ENCODE measurements around the gene PDE2A.

The PDE2A gene

GRCh38 chr11:72617080-72617762 lies 57.0 kb downstream of the PDE2A start:
- H2BK5ac ChIP-seq (ENCODE audit: low read depth, low read length, poor library complexity): no peak overlapping the region
- no CpG with 5 or more reads among the region's 11 CpGs for WGBS (ENCODE audit: extremely low coverage, insufficient coverage, insufficient read length)
- no peak overlapping the region for H4K12ac ChIP-seq (ENCODE audit: low read depth, low read length)
- H3K9me3 ChIP-seq (ENCODE audit: insufficient read depth, low read depth, low read length): peaks cover 10% of the 10 kb centered on the region
- H4K8ac ChIP-seq (ENCODE audit: low read depth, low read length): no peak overlapping the region
- H3K36me3 ChIP-seq (ENCODE audit: control insufficient read depth in 1 of 2, insufficient read depth in 2 of 2, low read length in 2 of 2): no peaks in the 10 kb centered on the region
- H2BK120ac ChIP-seq (ENCODE audit: insufficient read depth, low read length, poor library complexity): no peak overlapping the region
- no peak overlapping the region for H3K4me3 ChIP-seq (ENCODE audit: low read depth, low read length)
- no peak overlapping the region for H2BK12ac ChIP-seq (ENCODE audit: low read length)
- no peaks in the 10 kb centered on the region for H3K79me2 ChIP-seq (ENCODE audit: control insufficient read depth, insufficient read depth, low read length, poor library complexity)
- no peaks in the 10 kb centered on the region for H3K4me1 ChIP-seq (ENCODE audit: control insufficient read depth in 1 of 2, insufficient read depth in 2 of 2, low read length in 2 of 2)
- H3K4me2 ChIP-seq (ENCODE audit: low read length): no peak overlapping the region
- no peaks in the 10 kb centered on the region for H3K27me3 ChIP-seq (ENCODE audit: insufficient read depth, low read length)
- H3K79me1 ChIP-seq (ENCODE audit: low read length): no peaks in the 10 kb centered on the region
- no peak overlapping the region for H3K18ac ChIP-seq (ENCODE audit: low read length)
- no peak overlapping the region for H4K91ac ChIP-seq (ENCODE audit: low read depth, low read length)
- H3K4ac ChIP-seq (ENCODE audit: low read depth, low read length): no peak overlapping the region
- no peak overlapping the region for H3K27ac ChIP-seq (ENCODE audit: low read depth, low read length)
- no peak overlapping the region for H3K23ac ChIP-seq (ENCODE audit: low read length)
- no peak overlapping the region for H3K9ac ChIP-seq (ENCODE audit: low read length)
- no peak for DNase-seq
- no peak overlapping the region for H3K14ac ChIP-seq (ENCODE audit: low read length)
- H2AFZ ChIP-seq (ENCODE audit: insufficient read depth, low read length, poor library complexity): no peak overlapping the region
- no peak overlapping the region for H2AK5ac ChIP-seq (ENCODE audit: low read length)

DNA sequence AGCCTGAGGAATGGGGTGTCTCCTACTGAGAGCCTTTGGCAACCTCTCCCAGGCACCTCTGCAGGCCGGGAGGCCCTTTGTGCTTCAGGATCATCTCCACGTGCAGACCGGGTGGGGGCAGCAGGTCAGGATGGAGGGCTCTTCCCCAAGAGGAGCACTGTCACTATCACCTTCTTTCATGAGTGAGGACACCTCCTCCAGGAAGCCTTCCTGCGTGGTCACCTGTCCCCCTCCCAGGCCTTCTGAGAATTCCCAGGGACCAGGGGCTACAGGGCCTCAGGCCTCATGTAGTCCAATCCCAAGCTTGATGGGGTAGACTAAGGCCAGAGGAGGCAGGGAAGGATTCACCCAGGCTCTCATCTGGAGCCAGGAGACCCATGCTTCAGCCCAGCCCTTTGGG lies 57.6 kb downstream of the PDE2A start:
- Histone ChIP-seq H2BK12ac (ENCODE audit: low read length) (no peak overlapping the region), H2BK5ac (ENCODE audit: low read depth, low read length, poor library complexity) (no peak overlapping the region), H3K4me2 (ENCODE audit: low read length) (no peak overlapping the region), H3K18ac (ENCODE audit: low read length) (no peak overlapping the region), H2BK120ac (ENCODE audit: insufficient read depth, low read length, poor library complexity) (no peak overlapping the region), H3K14ac (ENCODE audit: low read length) (no peak overlapping the region), H3K79me1 (ENCODE audit: low read length) (no peaks in the 10 kb centered on the region), H3K27ac (ENCODE audit: low read depth, low read length) (no peak overlapping the region), H3K9ac (ENCODE audit: low read length) (no peak overlapping the region), H4K8ac (ENCODE audit: low read depth, low read length) (no peak overlapping the region), H3K4me1 (ENCODE audit: control insufficient read depth in 1 of 2, insufficient read depth in 2 of 2, low read length in 2 of 2) (no peaks in the 10 kb centered on the region), H3K23ac (ENCODE audit: low read length) (no peak overlapping the region), H3K4ac (ENCODE audit: low read depth, low read length) (no peak overlapping the region), H2AK5ac (ENCODE audit: low read length) (no peak overlapping the region), H3K36me3 (ENCODE audit: control insufficient read depth in 1 of 2, insufficient read depth in 2 of 2, low read length in 2 of 2) (no peaks in the 10 kb centered on the region), H3K27me3 (ENCODE audit: insufficient read depth, low read length) (no peaks in the 10 kb centered on the region), H3K9me3 (ENCODE audit: insufficient read depth, low read depth, low read length) (peaks cover 10% of the 10 kb centered on the region), H2AFZ (ENCODE audit: insufficient read depth, low read length, poor library complexity) (no peak overlapping the region), H3K4me3 (ENCODE audit: low read depth, low read length) (no peak overlapping the region), H4K91ac (ENCODE audit: low read depth, low read length) (no peak overlapping the region), H3K79me2 (ENCODE audit: control insufficient read depth, insufficient read depth, low read length, poor library complexity) (no peaks in the 10 kb centered on the region), H4K12ac (ENCODE audit: low read depth, low read length) (no peak overlapping the region)
- DNase-seq: no peak
- WGBS (ENCODE audit: extremely low coverage, insufficient coverage, insufficient read length): no CpG with 5 or more reads among the region's 4 CpGs

- Histone ChIP-seq H3K9ac (ENCODE audit: low read length) (no peak overlapping the region), H3K79me2 (ENCODE audit: control insufficient read depth, insufficient read depth, low read length, poor library complexity) (no peaks in the 10 kb centered on the region), H3K4me3 (ENCODE audit: low read depth, low read length) (no peak overlapping the region), H3K36me3 (ENCODE audit: control insufficient read depth in 1 of 2, insufficient read depth in 2 of 2, low read length in 2 of 2) (no peaks in the 10 kb centered on the region), H3K4ac (ENCODE audit: low read depth, low read length) (no peak overlapping the region), H2AFZ (ENCODE audit: insufficient read depth, low read length, poor library complexity) (no peak overlapping the region), H2BK12ac (ENCODE audit: low read length) (no peak overlapping the region), H3K18ac (ENCODE audit: low read length) (no peak overlapping the region), H3K4me1 (ENCODE audit: control insufficient read depth in 1 of 2, insufficient read depth in 2 of 2, low read length in 2 of 2) (no peaks in the 10 kb centered on the region), H2AK5ac (ENCODE audit: low read length) (no peak overlapping the region), H3K9me3 (ENCODE audit: insufficient read depth, low read depth, low read length) (peaks cover 6% of the 10 kb centered on the region), H3K4me2 (ENCODE audit: low read length) (no peak overlapping the region), H2BK120ac (ENCODE audit: insufficient read depth, low read length, poor library complexity) (no peak overlapping the region), H4K91ac (ENCODE audit: low read depth, low read length) (no peak overlapping the region), H3K27ac (ENCODE audit: low read depth, low read length) (no peak overlapping the region), H3K27me3 (ENCODE audit: insufficient read depth, low read length) (no peaks in the 10 kb centered on the region), H3K14ac (ENCODE audit: low read length) (no peak overlapping the region), H3K23ac (ENCODE audit: low read length) (no peak overlapping the region), H4K12ac (ENCODE audit: low read depth, low read length) (no peak overlapping the region), H4K8ac (ENCODE audit: low read depth, low read length) (no peak overlapping the region), H3K79me1 (ENCODE audit: low read length) (no peaks in the 10 kb centered on the region), H2BK5ac (ENCODE audit: low read depth, low read length, poor library complexity) (no peak overlapping the region)
- no CpG with 5 or more reads among the region's 3 CpGs for WGBS (ENCODE audit: extremely low coverage, insufficient coverage, insufficient read length)
- DNase-seq: no peak
These were observed 58.9 kb downstream of the PDE2A start for GRCh38 chr11:72615329-72615728.

GRCh38 chr11:72614381-72614780 lies 59.8 kb downstream of the PDE2A start:
- H3K4me2 ChIP-seq (ENCODE audit: low read length): no peak overlapping the region
- H3K9me3 ChIP-seq (ENCODE audit: insufficient read depth, low read depth, low read length): peaks cover 6% of the 10 kb centered on the region
- H3K4me3 ChIP-seq (ENCODE audit: low read depth, low read length): no peak overlapping the region
- H2BK5ac ChIP-seq (ENCODE audit: low read depth, low read length, poor library complexity): no peak overlapping the region
- H3K14ac ChIP-seq (ENCODE audit: low read length): no peak overlapping the region
- no peak overlapping the region for H3K23ac ChIP-seq (ENCODE audit: low read length)
- H3K27me3 ChIP-seq (ENCODE audit: insufficient read depth, low read length): no peaks in the 10 kb centered on the region
- no peak overlapping the region for H2AK5ac ChIP-seq (ENCODE audit: low read length)
- H2BK120ac ChIP-seq (ENCODE audit: insufficient read depth, low read length, poor library complexity): no peak overlapping the region
- no peak overlapping the region for H4K91ac ChIP-seq (ENCODE audit: low read depth, low read length)
- no peaks in the 10 kb centered on the region for H3K79me1 ChIP-seq (ENCODE audit: low read length)
- no peaks in the 10 kb centered on the region for H3K4me1 ChIP-seq (ENCODE audit: control insufficient read depth in 1 of 2, insufficient read depth in 2 of 2, low read length in 2 of 2)
- WGBS (ENCODE audit: extremely low coverage, insufficient coverage, insufficient read length): no CpG with 5 or more reads among the region's 6 CpGs
- no peaks in the 10 kb centered on the region for H3K79me2 ChIP-seq (ENCODE audit: control insufficient read depth, insufficient read depth, low read length, poor library complexity)
- H3K27ac ChIP-seq (ENCODE audit: low read depth, low read length): no peak overlapping the region
- no peak overlapping the region for H4K12ac ChIP-seq (ENCODE audit: low read depth, low read length)
- no peak overlapping the region for H3K18ac ChIP-seq (ENCODE audit: low read length)
- no peak for DNase-seq
- H3K9ac ChIP-seq (ENCODE audit: low read length): no peak overlapping the region
- no peak overlapping the region for H3K4ac ChIP-seq (ENCODE audit: low read depth, low read length)
- H2AFZ ChIP-seq (ENCODE audit: insufficient read depth, low read length, poor library complexity): no peak overlapping the region
- H3K36me3 ChIP-seq (ENCODE audit: control insufficient read depth in 1 of 2, insufficient read depth in 2 of 2, low read length in 2 of 2): no peaks in the 10 kb centered on the region
- H2BK12ac ChIP-seq (ENCODE audit: low read length): no peak overlapping the region
- H4K8ac ChIP-seq (ENCODE audit: low read depth, low read length): no peak overlapping the region
